Sigmoid colon (tissue), 7 donors: ENCODE measurements around the gene RCCD1. TPM values are rescaled to one million over a fixed set of nuclear protein-coding genes. Genes with fewer than 3 reads are reported as not detected.

ENCODE experiments used
- DNase-seq: peaks from one replicate; pipeline ENCODE4 v3.0.0-alpha.2; 2019
- H3K27ac ChIP-seq, 4 donors: fragments of 200-600 bp; sonication (generic); one replicate each; pipeline ENCODE4 v1.5.1; 2016 to 2019; ENCODE audit warnings: mild to moderate bottlenecking in 1 of 4
- H3K27me3 ChIP-seq, 3 donors: fragments of 200-600 bp; sonication (generic); one replicate each; pipeline ENCODE4 v1.5.1; 2019; ENCODE audit warnings: mild to moderate bottlenecking in 1 of 3
- H3K36me3 ChIP-seq, 4 donors: fragments of 200-600 bp; sonication (generic); one replicate each; pipeline ENCODE4 v1.5.1; 2016 to 2019
- H3K4me1 ChIP-seq, 4 donors: fragments of 200-600 bp; sonication (generic); one replicate each; pipeline ENCODE4 v1.5.1; 2017 to 2019
- H3K4me3 ChIP-seq, 4 donors: fragments of 200-600 bp; sonication (generic); one replicate each; pipeline ENCODE4 v1.5.1; 2017 to 2019; ENCODE audit warnings: mild to moderate bottlenecking in 2 of 4, moderate library complexity in 1 of 4
- H3K9me3 ChIP-seq, 4 donors: fragments of 200-600 bp in 3 of 4; sonication (generic) in 3 of 4; one replicate each; pipeline versions ENCODE4 v1.5.1 to v1.6.1; 2013 to 2019
- CTCF ChIP-seq, 4 experiments: fragments of 450-650 bp in 3 of 4; fragments of 200-600 bp in 1 of 4; IDR thresholded peaks; one replicate each; pipeline ENCODE4 v1.5.1; 2016 to 2019; ENCODE audit warnings: antibody characterized with exemption in 4 of 4, mild to moderate bottlenecking in 3 of 4, moderate library complexity in 2 of 4
- EP300 ChIP-seq, 4 donors: sonication (generic); formaldehyde crosslinking; IDR thresholded peaks; one replicate each; pipeline ENCODE4 v1.6.1; 2017; ENCODE audit warnings: antibody characterized with exemption in 4 of 4
- POLR2A ChIP-seq, 2 donors: fragments of 450-650 bp; IDR thresholded peaks; one replicate each; pipeline ENCODE4 v1.6.1; 2016; ENCODE audit warnings: antibody characterized with exemption in 2 of 2, mild to moderate bottlenecking in 2 of 2, moderate library complexity in 2 of 2
- POLR2AphosphoS5 ChIP-seq, 4 donors: sonication (generic); formaldehyde crosslinking; IDR thresholded peaks; one replicate each; pipeline ENCODE4 v1.6.1; 2017; ENCODE audit warnings: antibody characterized with exemption in 4 of 4
- WGBS, 2 donors: extraction: QIAGEN DNeasy Blood & Tissue Kit; methylation state at CpG; one replicate each; pipeline ENCODE4 v1.1.7; 2013; 5-methylcytosine and 5-hydroxymethylcytosine counted together
- intact Hi-C: fragments of 100-400 bp; cut with DNase I; formaldehyde crosslinking; loops from one replicate; pipeline ENCODE4 v1.15.1; 2023
- polyA plus RNA-seq, 3 donors: library from polyadenylated mRNA; stranded (reverse); fragments of 200-250 nt; gene quantifications; one replicate each; pipeline ENCODE4 v1.2.3, GENCODE V29; 2013
- total RNA-seq, 4 donors: library from RNA; depleted of rRNA; stranded (reverse); fragments of >200 nt; gene quantifications; one replicate each; pipeline ENCODE4 v1.1.0, GENCODE V29; 2016
- donor health status: healthy with polysubstance abuse.
- donor health status: Bipolar disorder and iron deficiency.
- donor health status: healthy.

RCCD1 gene
- total and polyA plus RNA-seq, 7 donors, result 4.2 to 11.8 (median 6.7) TPM

- peaks cover 0 to 36% (median 32%) of the 10 kb centered on the region in 4 donors for H3K4me1 ChIP-seq
- WGBS, 2 donors, result 33 to 48% methylated on average over 21 of the region's 21 CpGs
- H3K9me3 ChIP-seq, result no peaks in the 10 kb centered on the region
- peak overlapping the region; percentile 64 to 69 (median 66) for H3K4me3 ChIP-seq
- no peaks in the 10 kb centered on the region for H3K36me3 ChIP-seq
- intact Hi-C loops, result loop anchor here (5.0 kb wide), 1 partner anchor 282 kb away; no protein-coding TSS in a partner anchor
- H3K27ac ChIP-seq, result peak overlapping the region; percentile 85 to 92 (median 90)
- no peaks in the 10 kb centered on the region for H3K27me3 ChIP-seq
- TF ChIP-seq CTCF (IDR thresholded peaks at IDR 0.05) (no peak), POLR2AphosphoS5 (IDR thresholded peaks at IDR 0.05) (no peak)
- no peak for DNase-seq
These were observed 25.3 kb upstream of the RCCD1 start for GRCh38 chr15:90929246-90930019.

GRCh38 chr15:90930861-90931574 lies 23.7 kb upstream of the RCCD1 start:
- Histone ChIP-seq H3K27ac (peak overlapping the region; percentile 85 to 92 (median 90)), H3K27me3 (no peaks in the 10 kb centered on the region), H3K4me1 (peaks cover 0 to 46% (median 43%) of the 10 kb centered on the region in 4 donors), H3K36me3 (no peaks in the 10 kb centered on the region), H3K9me3 (no peaks in the 10 kb centered on the region), H3K4me3 (peak overlapping the region in 3 of 4 donors; percentile 64 to 67 (median 67))
- intact Hi-C loops, result loop anchor here (5.0 kb wide), 1 partner anchor 284 kb away; no protein-coding TSS in a partner anchor
- 68 to 71% methylated on average over 15 of the region's 15 CpGs for WGBS, 2 donors
- DNase-seq, result peak; percentile 68
- peak in 1 of 4 donors; percentile 40 for TF ChIP-seq POLR2AphosphoS5 (IDR thresholded peaks at IDR 0.05)
- TF ChIP-seq EP300 (IDR thresholded peaks at IDR 0.05), result peak in 1 of 4 donors; percentile 36
- no peak for TF ChIP-seq POLR2A (IDR thresholded peaks at IDR 0.05)
- no peak for TF ChIP-seq CTCF (IDR thresholded peaks at IDR 0.05)

GRCh38 chr15:90931575-90931827 lies 23.2 kb upstream of the RCCD1 start:
- WGBS, 2 donors, result 13 to 26% methylated on average over 6 of the region's 6 CpGs
- H3K4me1 ChIP-seq, result peaks cover 0 to 51% (median 48%) of the 10 kb centered on the region in 4 donors
- no peak for DNase-seq
- H3K9me3 ChIP-seq, result no peaks in the 10 kb centered on the region
- H3K4me3 ChIP-seq, result peak overlapping the region in 3 of 4 donors; percentile 67 to 79 (median 73)
- H3K27me3 ChIP-seq, result no peaks in the 10 kb centered on the region
- no peaks in the 10 kb centered on the region for H3K36me3 ChIP-seq
- no peak for TF ChIP-seq CTCF (IDR thresholded peaks at IDR 0.05)
- no peak for TF ChIP-seq POLR2AphosphoS5 (IDR thresholded peaks at IDR 0.05)
- TF ChIP-seq POLR2A (IDR thresholded peaks at IDR 0.05), result no peak
- TF ChIP-seq EP300 (IDR thresholded peaks at IDR 0.05), result no peak
- intact Hi-C loops, result loop anchor here (5.0 kb wide), 1 partner anchor 284 kb away; no protein-coding TSS in a partner anchor
- peak overlapping the region; percentile 85 to 92 (median 90) for H3K27ac ChIP-seq

GRCh38 chr15:90931828-90932659 lies 22.6 kb upstream of the RCCD1 start, which contains the start of gene HDDC3:
HDDC3 (minus strand) TSS chr15:90932549; CDS start chr15:90932540, 9 bp downstream.
- peak within 1 kb of the TSS; percentile 67 to 79 (median 74) for H3K4me3 ChIP-seq
- H3K36me3 ChIP-seq, result peaks cover 0 to 5% (median 0%) of the 10 kb centered on the region in 4 donors
- H3K27ac ChIP-seq, result peak within 1 kb of the TSS; percentile 85 to 92 (median 90)
- intact Hi-C loops, result loop anchor here (1.0 to 5.0 kb wide), 2 partner anchors 30 to 285 kb away; no protein-coding TSS in a partner anchor
- peak; percentile 94 for DNase-seq
- H3K27me3 ChIP-seq, result no peaks in the 10 kb centered on the region
- no peaks in the 10 kb centered on the region for H3K9me3 ChIP-seq
- H3K4me1 ChIP-seq, result peaks cover 0 to 56% (median 52%) of the 10 kb centered on the region in 4 donors
- WGBS, 2 donors, result 0 to 1% methylated on average over 52 of the region's 52 CpGs
- TF ChIP-seq POLR2AphosphoS5 (IDR thresholded peaks at IDR 0.05), result peak; percentile 55 to 89 (median 77)
- TF ChIP-seq CTCF (IDR thresholded peaks at IDR 0.05), result peak in 3 of 4 experiments; percentile 80 to 93 (median 81)
- no peak for TF ChIP-seq EP300 (IDR thresholded peaks at IDR 0.05)
- peak; percentile 22 to 28 for TF ChIP-seq POLR2A (IDR thresholded peaks at IDR 0.05)
